Testis (tissue), 5 donors: ENCODE results near the gene SLC24A3. TPM values are rescaled to one million over a fixed set of nuclear protein-coding genes. Genes with fewer than 3 reads are reported as not detected.

ENCODE experiments used
- DNase-seq: peaks from one replicate; pipeline ENCODE4 v3.0.0-alpha.2; 2019
- H3K27ac ChIP-seq, 2 donors: fragments of 200-600 bp; sonication (generic); one replicate each; pipeline ENCODE4 v1.5.1; 2019
- H3K27me3 ChIP-seq: fragments of 200-600 bp; sonication (generic); one replicate; pipeline ENCODE4 v1.5.1; 2019
- H3K36me3 ChIP-seq: fragments of 200-600 bp; sonication (generic); one replicate; pipeline ENCODE4 v1.5.1; 2017; ENCODE audit warnings: low read depth; ENCODE audit errors: missing control alignments
- H3K4me1 ChIP-seq: fragments of 200-600 bp; sonication (generic); one replicate; pipeline ENCODE4 v1.5.1; 2019
- H3K4me3 ChIP-seq, 2 donors: fragments of 200-600 bp; sonication (generic); one replicate each; pipeline ENCODE4 v1.5.1; 2017 to 2019
- H3K9me3 ChIP-seq: fragments of 200-600 bp; sonication (generic); one replicate; pipeline ENCODE4 v1.5.1; 2017
- CTCF ChIP-seq, 3 experiments: fragments of 450-650 bp in 2 of 3; fragments of 200-600 bp in 1 of 3; sonication (generic) in 1 of 3; IDR thresholded peaks; one replicate each; pipeline ENCODE4 v1.5.1; 2016 to 2019; ENCODE audit warnings: antibody characterized with exemption in 3 of 3, mild to moderate bottlenecking in 2 of 3, moderate library complexity in 1 of 3
- POLR2A ChIP-seq: fragments of 450-650 bp; IDR thresholded peaks from one replicate; pipeline ENCODE4 v1.6.1; 2017; ENCODE audit warnings: antibody characterized with exemption, mild to moderate bottlenecking, moderate library complexity
- WGBS, 2 donors: methylation state at CpG; one replicate each; pipeline ENCODE4 v1.1.5; 2018; 5-methylcytosine and 5-hydroxymethylcytosine counted together
- intact Hi-C: fragments of 100-400 bp; cut with DNase I; formaldehyde crosslinking; loops from one replicate; pipeline ENCODE4 v1.15.1; 2023; ENCODE audit warnings: low total_unique reads
- long read RNA-seq, 2 donors: transcript quantifications; one replicate each; lab custom pipeline, GENCODE V29; 2026
- polyA plus RNA-seq: library from polyadenylated mRNA; stranded (reverse); fragments of 350-450 nt; fragmentation: Illumina TruSeq; extraction: RNeasy Lipid Tissue Mini Kit (QIAGEN cat#74804); gene quantifications from one replicate; pipeline ENCODE4 v1.2.3, GENCODE V29; 2014; ENCODE audit warnings: low read depth, low replicate concordance; ENCODE audit not compliant: insufficient read depth
- total RNA-seq, 2 donors: library from RNA; depleted of rRNA; stranded (reverse); fragments of >200 nt; gene quantifications; one replicate each; pipeline ENCODE4 v1.2.3, GENCODE V29; 2016

SLC24A3 gene
- total RNA-seq (1 to 10 TPM; 2.4 to 3.8 TPM), polyA plus RNA-seq (4.5 TPM)
- long read RNA-seq, donor 1, partial matches to known transcripts, result 6 of 6 reads
- long read RNA-seq, donor 1, other reads (novel, unspliced or antisense), result 0 of 6 reads
- long read RNA-seq, donor 2, result 0 reads

DNA sequence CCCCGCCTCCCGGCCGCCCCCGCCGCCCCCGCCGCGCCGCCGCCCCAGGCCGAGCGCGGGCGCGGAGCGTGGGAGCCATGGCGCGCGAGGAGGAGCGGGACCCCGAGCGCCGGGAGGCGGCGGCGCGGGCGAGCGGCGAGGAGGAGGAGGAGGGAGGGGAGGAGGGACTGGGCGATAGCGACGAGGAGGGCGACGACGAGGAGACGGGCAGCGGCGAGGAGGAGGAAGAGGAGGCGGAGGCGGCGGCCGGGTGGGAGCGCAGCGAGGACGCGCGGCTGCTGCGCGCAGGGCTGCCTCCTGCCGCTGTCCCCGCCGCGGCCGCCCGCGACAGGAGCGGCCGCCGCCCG lies at the start of gene SLC24A3:
Gene SLC24A3 (plus strand): TSS at position 174 of the 347 bp plus-strand sequence.
- Histone ChIP-seq H3K27ac (peak within 1 kb of the TSS; percentile 39 to 50), H3K9me3 (no peaks in the 10 kb centered on the region), H3K4me1 (no peaks in the 10 kb centered on the region), H3K4me3 (peak within 1 kb of the TSS; percentile 62 to 69), H3K36me3 (no peaks in the 10 kb centered on the region), H3K27me3 (no peaks in the 10 kb centered on the region)
- WGBS, 2 donors, result 0 to 1% methylated on average over 21 to 51 of the region's 61 CpGs
- no peak for DNase-seq
- intact Hi-C loops, result loop anchor here (10.0 kb wide), 2 partner anchors 372 to 452 kb away; no protein-coding TSS in a partner anchor
- TF ChIP-seq CTCF (IDR thresholded peaks at IDR 0.05), result no peak
- TF ChIP-seq POLR2A, result no peak

- intact Hi-C loops, result no loop called here
- H3K4me3 ChIP-seq, result no peak overlapping the region
- no peaks in the 10 kb centered on the region for H3K4me1 ChIP-seq
- no peak for TF ChIP-seq POLR2A
- TF ChIP-seq CTCF (IDR thresholded peaks at IDR 0.05), result no peak
- H3K27ac ChIP-seq, result no peak overlapping the region
- H3K27me3 ChIP-seq, result no peaks in the 10 kb centered on the region
- no peak for DNase-seq
- H3K9me3 ChIP-seq, result no peaks in the 10 kb centered on the region
- no peaks in the 10 kb centered on the region for H3K36me3 ChIP-seq
Observed at GRCh38 chr20:19170148-19170547, 42.3 kb upstream of the SLC24A3 start.

DNA sequence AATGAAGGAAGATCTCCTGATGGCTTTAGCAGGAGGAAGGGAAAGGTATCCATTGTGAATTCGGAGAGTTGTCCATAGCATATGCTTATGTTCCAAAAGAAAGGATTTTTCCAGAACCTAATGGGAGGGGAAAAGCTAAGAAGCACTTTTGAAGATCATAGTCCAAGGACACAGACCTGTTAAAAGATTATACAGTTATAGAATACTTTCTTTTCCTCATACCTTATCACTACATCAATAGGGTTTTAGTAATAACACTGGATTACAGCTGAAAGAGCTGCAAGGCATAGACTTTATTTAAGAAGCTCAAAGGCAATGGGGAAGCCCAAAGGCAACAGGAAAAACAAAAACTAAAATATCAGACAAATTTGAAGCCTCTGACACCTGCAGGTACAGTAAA lies 39.8 kb upstream of the SLC24A3 start:
- 83 to 91% methylated on average over 1 of the region's 1 CpG for WGBS, 2 donors
- DNase-seq, result no peak
- Histone ChIP-seq H3K4me1 (no peaks in the 10 kb centered on the region), H3K27ac (no peak overlapping the region), H3K4me3 (no peak overlapping the region), H3K9me3 (no peaks in the 10 kb centered on the region), H3K27me3 (no peaks in the 10 kb centered on the region), H3K36me3 (no peaks in the 10 kb centered on the region)
- intact Hi-C loops, result no loop called here
- TF ChIP-seq POLR2A, result no peak
- TF ChIP-seq CTCF (IDR thresholded peaks at IDR 0.05), result no peak

- Histone ChIP-seq H3K27me3 (no peaks in the 10 kb centered on the region), H3K4me3 (no peak overlapping the region), H3K27ac (no peak overlapping the region), H3K4me1 (no peaks in the 10 kb centered on the region), H3K9me3 (no peaks in the 10 kb centered on the region), H3K36me3 (no peaks in the 10 kb centered on the region)
- intact Hi-C loops, result no loop called here
- 38 to 45% methylated on average over 1 of the region's 1 CpG for WGBS, 2 donors
- TF ChIP-seq CTCF (IDR thresholded peaks at IDR 0.05) (no peak), POLR2A (no peak)
- no peak for DNase-seq
Observed at GRCh38 chr20:19176470-19177052, 35.9 kb upstream of the SLC24A3 start.

DNA sequence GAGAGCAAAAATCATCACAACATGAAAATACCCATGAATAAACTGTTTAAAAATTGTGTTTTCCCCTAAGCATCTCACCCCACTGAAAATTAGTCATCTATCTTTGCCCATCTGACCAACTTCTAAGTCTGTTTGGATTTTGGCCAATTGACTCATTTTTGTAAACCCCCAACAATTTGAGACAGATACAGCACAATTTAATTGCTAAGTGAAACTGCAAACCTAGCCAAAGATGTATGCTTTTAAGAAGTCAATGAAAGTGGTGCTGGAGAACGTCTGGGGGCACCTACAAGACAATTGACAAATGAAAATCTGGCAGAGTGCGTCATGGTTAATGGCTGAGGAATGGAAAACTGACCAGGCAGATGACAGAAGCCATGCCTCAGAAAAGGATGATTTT lies 30.9 kb upstream of the SLC24A3 start:
- no peak for DNase-seq
- H3K9me3 ChIP-seq, result no peaks in the 10 kb centered on the region
- no peaks in the 10 kb centered on the region for H3K4me1 ChIP-seq
- no peaks in the 10 kb centered on the region for H3K27me3 ChIP-seq
- WGBS, 2 donors, result 64 to 73% methylated on average over 2 of the region's 2 CpGs
- H3K27ac ChIP-seq, result no peak overlapping the region
- no peaks in the 10 kb centered on the region for H3K36me3 ChIP-seq
- intact Hi-C loops, result no loop called here
- TF ChIP-seq POLR2A (no peak), CTCF (IDR thresholded peaks at IDR 0.05) (no peak)
- no peak overlapping the region for H3K4me3 ChIP-seq
